T-helper 22 cell (primary cell): ENCODE measurements around the gene SLC3A2.
"Not testable (repeated sequence)": the region's sequence is repeated elsewhere in the genome, so short reads cannot be mapped to it uniquely, and the experiment has no call there.

Experiments used
- DNase-seq: peaks from one replicate; pipeline ENCODE4 v3.0.0-alpha.2; 2020; ENCODE audit warnings: low read depth

SLC3A2 gene

GRCh38 chr11:62852523-62853188, 28.0 kb upstream of the SLC3A2 start:
- DNase-seq: no peak

- peak; percentile 26 for DNase-seq
These were observed 27.3 kb upstream of the SLC3A2 start for GRCh38 chr11:62853279-62853965.

GRCh38 chr11:62854013-62854824, 26.5 kb upstream of the SLC3A2 start:
- DNase-seq: no peak

- DNase-seq: no peak
These were observed 25.7 kb upstream of the SLC3A2 start for GRCh38 chr11:62854825-62855570.

GRCh38 chr11:62855571-62856332, 24.9 kb upstream of the SLC3A2 start:
- DNase-seq: peak; percentile 95

- no peak for DNase-seq
These were observed 24.3 kb upstream of the SLC3A2 start for GRCh38 chr11:62856333-62856895.

GRCh38 chr11:62857541-62857982, 23.1 kb upstream of the SLC3A2 start:
- DNase-seq: no peak

GRCh38 chr11:62858201-62858600, 22.5 kb upstream of the SLC3A2 start:
- no peak for DNase-seq

- DNase-seq: not testable (repeated sequence)
These were observed 21.4 kb upstream of the SLC3A2 start for GRCh38 chr11:62859281-62859703.

GRCh38 chr11:62860835-62861563, 19.7 kb upstream of the SLC3A2 start:
- no peak for DNase-seq

- DNase-seq: not testable (repeated sequence)
These were observed 19.0 kb upstream of the SLC3A2 start for GRCh38 chr11:62861564-62862192.

GRCh38 chr11:62863687-62864335, 16.9 kb upstream of the SLC3A2 start:
- no peak for DNase-seq

GRCh38 chr11:62865635-62866034, 15.1 kb upstream of the SLC3A2 start:
- no peak for DNase-seq

- DNase-seq: no peak
These were observed 5.8 kb upstream of the SLC3A2 start for GRCh38 chr11:62874851-62875250.

- DNase-seq: no peak
These were observed 4.8 kb upstream of the SLC3A2 start for GRCh38 chr11:62875698-62876478.

- DNase-seq: no peak
These were observed 4.0 kb upstream of the SLC3A2 start for GRCh38 chr11:62876712-62877111.

GRCh38 chr11:62879235-62879978, 1.3 kb upstream of the SLC3A2 start:
- DNase-seq: no peak
